ENCODE measurements around the gene CCS.

CCS gene

GRCh38 chr11:66561975-66562248 lies 31.1 kb upstream of the CCS start:
- Histone ChIP-seq H3K27me3 (ENCODE audit: insufficient read depth, low read length) (peaks cover 4% of the 10 kb centered on the region; the same call in 1 of the 2 replicates), H3K4me2 (ENCODE audit: low read length) (no peak overlapping the region), H3K4me3 (ENCODE audit: low read depth, low read length, poor library complexity, severe bottlenecking) (no peak overlapping the region), H3K9me3 (ENCODE audit: low read length) (no peaks in the 10 kb centered on the region), H3K4me1 (ENCODE audit: insufficient read depth, low read length, severe bottlenecking) (no peaks in the 10 kb centered on the region), H3K27ac (ENCODE audit: low read depth, low read length, poor library complexity, severe bottlenecking) (no peak overlapping the region), H3K9ac (ENCODE audit: low read length) (no peak overlapping the region), H4K20me1 (ENCODE audit: insufficient read depth, low read length) (no peaks in the 10 kb centered on the region), H3K79me2 (ENCODE audit: insufficient read depth, low read length) (no peaks in the 10 kb centered on the region), H3F3A (ENCODE audit: insufficient read depth, low read length) (no peaks in the 10 kb centered on the region), H3K36me3 (ENCODE audit: insufficient read depth, low read length) (no peaks in the 10 kb centered on the region), H2AFZ (ENCODE audit: low read length) (no peak overlapping the region), H3K9me2 (ENCODE audit: low read depth, low read length) (no peaks in the 10 kb centered on the region)
- TF ChIP-seq CTCF (IDR thresholded peaks at IDR 0.05; ENCODE audit: low read length) (no peak), EZH2 (IDR thresholded peaks at IDR 0.05; ENCODE audit: borderline replicate concordance, low read length) (no peak)

- Histone ChIP-seq H3K27me3 (ENCODE audit: insufficient read depth, low read length) (peaks cover 7% of the 10 kb centered on the region; the same call in 1 of the 2 replicates), H3F3A (ENCODE audit: insufficient read depth, low read length) (no peaks in the 10 kb centered on the region), H3K4me3 (ENCODE audit: low read depth, low read length, poor library complexity, severe bottlenecking) (no peak overlapping the region), H3K4me1 (ENCODE audit: insufficient read depth, low read length, severe bottlenecking) (no peaks in the 10 kb centered on the region), H3K4me2 (ENCODE audit: low read length) (no peak overlapping the region), H3K79me2 (ENCODE audit: insufficient read depth, low read length) (no peaks in the 10 kb centered on the region), H3K9me2 (ENCODE audit: low read depth, low read length) (no peaks in the 10 kb centered on the region), H3K9ac (ENCODE audit: low read length) (no peak overlapping the region), H3K9me3 (ENCODE audit: low read length) (no peaks in the 10 kb centered on the region), H3K36me3 (ENCODE audit: insufficient read depth, low read length) (no peaks in the 10 kb centered on the region), H2AFZ (ENCODE audit: low read length) (no peak overlapping the region), H4K20me1 (ENCODE audit: insufficient read depth, low read length) (no peaks in the 10 kb centered on the region), H3K27ac (ENCODE audit: low read depth, low read length, poor library complexity, severe bottlenecking) (no peak overlapping the region)
- TF ChIP-seq EZH2 (IDR thresholded peaks at IDR 0.05; ENCODE audit: borderline replicate concordance, low read length) (no peak), CTCF (IDR thresholded peaks at IDR 0.05; ENCODE audit: low read length) (no peak)
These were observed 30.7 kb upstream of the CCS start for GRCh38 chr11:66562275-66562674.

- TF ChIP-seq CTCF (IDR thresholded peaks at IDR 0.05; ENCODE audit: low read length) (no peak), EZH2 (IDR thresholded peaks at IDR 0.05; ENCODE audit: borderline replicate concordance, low read length) (no peak)
- Histone ChIP-seq H2AFZ (ENCODE audit: low read length) (no peak overlapping the region), H3K36me3 (ENCODE audit: insufficient read depth, low read length) (no peaks in the 10 kb centered on the region), H3K27ac (ENCODE audit: low read depth, low read length, poor library complexity, severe bottlenecking) (no peak overlapping the region), H3K9me2 (ENCODE audit: low read depth, low read length) (no peaks in the 10 kb centered on the region), H3K4me2 (ENCODE audit: low read length) (no peak overlapping the region), H4K20me1 (ENCODE audit: insufficient read depth, low read length) (no peaks in the 10 kb centered on the region), H3F3A (ENCODE audit: insufficient read depth, low read length) (no peaks in the 10 kb centered on the region), H3K9me3 (ENCODE audit: low read length) (no peaks in the 10 kb centered on the region), H3K79me2 (ENCODE audit: insufficient read depth, low read length) (no peaks in the 10 kb centered on the region), H3K27me3 (ENCODE audit: insufficient read depth, low read length) (peaks cover 7% of the 10 kb centered on the region; the same call in 1 of the 2 replicates), H3K4me1 (ENCODE audit: insufficient read depth, low read length, severe bottlenecking) (peaks cover 3% of the 10 kb centered on the region), H3K4me3 (ENCODE audit: low read depth, low read length, poor library complexity, severe bottlenecking) (no peak overlapping the region), H3K9ac (ENCODE audit: low read length) (no peak overlapping the region)
These were observed 29.9 kb upstream of the CCS start for GRCh38 chr11:66562907-66563583.
